H9 (cell line): ENCODE results near the gene ADARB2. TPM values are rescaled to one million over a fixed set of nuclear protein-coding genes. Genes with fewer than 3 reads are reported as not detected.
A peak's percentile ranks its signal among the peaks of the same experiment; 100 is the strongest.

Experiments
- DNase-seq: peaks from one replicate; pipeline ENCODE4 v3.0.0-alpha.2; 2017
- H2AFZ ChIP-seq: one replicate; pipeline ENCODE4 v1.6.1; 2013; ENCODE audit warnings: mild to moderate bottlenecking, low read length, control low read depth, moderate library complexity
- H2AK5ac ChIP-seq: 2 replicates; pipeline ENCODE4 v1.6.1; 2013; ENCODE audit warnings: low read length, control low read depth, mixed read lengths; ENCODE audit not compliant: insufficient read length
- H2BK120ac ChIP-seq: one replicate; pipeline ENCODE4 v1.6.1; 2013; ENCODE audit warnings: low read depth, mild to moderate bottlenecking, low read length, control low read depth, inconsistent platforms; ENCODE audit not compliant: poor library complexity, severe bottlenecking
- H2BK12ac ChIP-seq: 2 replicates; pipeline ENCODE4 v1.6.1; 2013; ENCODE audit warnings: low read length, control low read depth, mixed read lengths, low read depth; ENCODE audit not compliant: insufficient read length
- H2BK15ac ChIP-seq: 2 replicates; pipeline ENCODE4 v1.6.1; 2013; ENCODE audit warnings: low read depth, low read length, control low read depth
- H2BK20ac ChIP-seq: one replicate; pipeline ENCODE4 v1.6.1; 2013; ENCODE audit warnings: low read depth, mild to moderate bottlenecking, low read length, control low read depth, inconsistent platforms; ENCODE audit not compliant: poor library complexity, severe bottlenecking
- H2BK5ac ChIP-seq: 2 replicates; pipeline ENCODE4 v1.6.1; 2013; ENCODE audit warnings: low read length, control low read depth, mixed read lengths; ENCODE audit not compliant: insufficient read length
- H3K14ac ChIP-seq: 2 replicates; pipeline ENCODE4 v1.6.1; 2013; ENCODE audit warnings: low read length, control low read depth; ENCODE audit not compliant: insufficient read depth
- H3K18ac ChIP-seq: 2 replicates; pipeline ENCODE4 v1.6.1; 2013; ENCODE audit warnings: low read depth, mild to moderate bottlenecking, mixed read lengths, low read length, control low read depth; ENCODE audit not compliant: insufficient read length
- H3K23ac ChIP-seq: 2 replicates; pipeline ENCODE4 v1.6.1; 2013; ENCODE audit warnings: low read length, control low read depth, mixed read lengths, low read depth; ENCODE audit not compliant: insufficient read length
- H3K23me2 ChIP-seq: 2 replicates; pipeline ENCODE4 v1.6.1; 2013; ENCODE audit warnings: low read depth, mild to moderate bottlenecking, mixed read lengths, low read length, control low read depth; ENCODE audit not compliant: insufficient read length, poor library complexity, severe bottlenecking
- H3K27ac ChIP-seq: 2 replicates; pipeline ENCODE4 v1.5.1; 2013; ENCODE audit warnings: low read length, control low read depth, mixed read lengths, low read depth; ENCODE audit not compliant: insufficient read length
- H3K27me3 ChIP-seq: 2 replicates; pipeline ENCODE4 v1.6.1; 2013; ENCODE audit warnings: low read length, control low read depth, inconsistent platforms; ENCODE audit not compliant: insufficient read depth
- H3K4ac ChIP-seq: 2 replicates; pipeline ENCODE4 v1.6.1; 2013; ENCODE audit warnings: low read depth, mild to moderate bottlenecking, control low read depth, inconsistent platforms, low read length, moderate library complexity
- H3K4me1 ChIP-seq: 2 replicates; pipeline ENCODE4 v1.6.1; 2013; ENCODE audit warnings: low read length, control low read depth, inconsistent platforms; ENCODE audit not compliant: insufficient read depth
- H3K4me2 ChIP-seq: 2 replicates; pipeline ENCODE4 v1.6.1; 2013; ENCODE audit warnings: low read length, control low read depth, mixed read lengths; ENCODE audit not compliant: insufficient read length, insufficient read depth
- H3K56ac ChIP-seq: 2 replicates; pipeline ENCODE4 v1.6.1; 2013; ENCODE audit warnings: low read depth, mild to moderate bottlenecking, mixed read lengths, low read length, control low read depth; ENCODE audit not compliant: insufficient read length
- H3K79me1 ChIP-seq: 2 replicates; pipeline ENCODE4 v1.6.1; 2013; ENCODE audit warnings: low read depth, mild to moderate bottlenecking, moderate library complexity, low read length, control low read depth, inconsistent platforms; ENCODE audit not compliant: insufficient read depth, poor library complexity, severe bottlenecking
- H3K79me2 ChIP-seq: 2 replicates; pipeline ENCODE4 v1.6.1; 2013; ENCODE audit warnings: low read length, control low read depth, inconsistent platforms; ENCODE audit not compliant: insufficient read depth
- H3K9ac ChIP-seq: 2 replicates; pipeline ENCODE4 v1.6.1; 2013; ENCODE audit warnings: low read length, control low read depth, mixed read lengths; ENCODE audit not compliant: insufficient read length; ENCODE audit errors: extremely low read depth
- H3K9me3 ChIP-seq: one replicate; pipeline ENCODE4 v1.6.1; 2013; ENCODE audit warnings: low read depth, low read length, inconsistent platforms; ENCODE audit not compliant: control insufficient read depth
- H3T11ph ChIP-seq: one replicate; pipeline ENCODE4 v1.6.1; 2013; ENCODE audit warnings: mild to moderate bottlenecking, low read length, control low read depth, inconsistent platforms
- H4K20me1 ChIP-seq: one replicate; pipeline ENCODE4 v1.6.1; 2013; ENCODE audit not compliant: control insufficient read depth, insufficient read length, insufficient read depth
- H4K5ac ChIP-seq: 2 replicates; pipeline ENCODE4 v1.6.1; 2013; ENCODE audit warnings: low read depth, mild to moderate bottlenecking, mixed read lengths, low read length, control low read depth; ENCODE audit not compliant: insufficient read length
- H4K8ac ChIP-seq: replicated peaks from 2 replicates; pipeline ENCODE4 v1.6.1; 2013; ENCODE audit warnings: low read length, control low read depth, mixed read lengths, low read depth; ENCODE audit not compliant: insufficient read length
- H4K91ac ChIP-seq: 2 replicates; pipeline ENCODE4 v1.6.1; 2013; ENCODE audit warnings: low read depth, mild to moderate bottlenecking, moderate library complexity, mixed read lengths, low read length, control low read depth; ENCODE audit not compliant: insufficient read length
- H3K27ac Mint-ChIP-seq, 3 experiments: 2 replicates in 2 of 3; 3 replicates in 1 of 3; pipeline ENCODE4 v1.8.0; 2020 to 2021; ENCODE audit warnings: mixed read lengths in 3 of 3, mild to moderate bottlenecking in 1 of 3, moderate library complexity in 1 of 3
- H3K27me3 Mint-ChIP-seq: 2 replicates; pipeline ENCODE4 v1.8.0; 2021; ENCODE audit warnings: low read depth, mild to moderate bottlenecking, moderate library complexity, mixed read lengths
- H3K36me3 Mint-ChIP-seq, 3 experiments: 2 replicates in 2 of 3; 3 replicates in 1 of 3; pipeline ENCODE4 v1.8.0; 2020 to 2021; ENCODE audit warnings: low read depth in 3 of 3, mixed read lengths in 3 of 3; ENCODE audit not compliant: insufficient read depth in 1 of 3
- H3K4me1 Mint-ChIP-seq, 2 experiments: 2 replicates each; pipeline ENCODE4 v1.8.0; 2020; ENCODE audit warnings: mixed read lengths in 2 of 2
- H3K4me3 Mint-ChIP-seq, 2 experiments: 2 replicates in 1 of 2; 3 replicates in 1 of 2; pipeline ENCODE4 v1.8.0; 2020 to 2021; ENCODE audit warnings: mild to moderate bottlenecking in 2 of 2, mixed read lengths in 2 of 2, moderate library complexity in 1 of 2
- H3K9me3 Mint-ChIP-seq, 2 experiments: 2 replicates in 1 of 2; 3 replicates in 1 of 2; pipeline ENCODE4 v1.8.0; 2020; ENCODE audit warnings: mild to moderate bottlenecking in 2 of 2, mixed read lengths in 2 of 2, moderate library complexity in 1 of 2
- CTCF ChIP-seq: fragments of 200-600 bp; sonication (generic); conservative IDR thresholded peaks from 3 replicates; pipeline ENCODE4 v1.8.0; 2021; ENCODE audit warnings: antibody characterized with exemption, mild to moderate bottlenecking
- WGBS: extraction: QIAGEN DNeasy Blood & Tissue Kit; methylation state at CpG from one replicate; pipeline ENCODE4 v1.1.7; 2013; ENCODE audit warnings: missing lambda C conversion rate, low lambda C conversion rate, mixed read lengths; ENCODE audit not compliant: insufficient read length; ENCODE audit errors: extremely low coverage; 5-methylcytosine and 5-hydroxymethylcytosine counted together
- total RNA-seq: library from RNA; stranded (reverse); gene quantifications from 2 replicates; pipeline ENCODE4 v1.2.1, GENCODE V29; 2021

The ADARB2 gene
- total RNA-seq, 1 experiment from 2014 or later: 0.87 TPM

GRCh38 chr10:1308173-1308961, 429.0 kb downstream of the ADARB2 start:
- Histone ChIP-seq H4K20me1 (no peaks in the 10 kb centered on the region), H2BK15ac (no peak overlapping the region), H2AK5ac (no peak overlapping the region), H3K23ac (no peak overlapping the region), H4K8ac (no peak overlapping the region), H2BK20ac (peak overlapping the region; percentile 49), H3T11ph (no peak overlapping the region), H3K4me1 (peaks cover 17% of the 10 kb centered on the region), H2AFZ (no peak overlapping the region), H2BK12ac (no peak overlapping the region), H3K23me2 (peaks cover 7% of the 10 kb centered on the region), H3K4me2 (no peak overlapping the region), H3K56ac (no peak overlapping the region), H3K18ac (no peak overlapping the region), H3K4ac (no peak overlapping the region), H3K79me2 (no peaks in the 10 kb centered on the region), H3K27ac (no peak overlapping the region), H4K5ac (no peak overlapping the region), H2BK120ac (no peak overlapping the region), H3K9me3 (no peaks in the 10 kb centered on the region), H3K9ac (no peak overlapping the region), H3K14ac (no peak overlapping the region), H3K79me1 (no peaks in the 10 kb centered on the region), H3K27me3 (no peaks in the 10 kb centered on the region), H4K91ac (no peak overlapping the region), H2BK5ac (no peak overlapping the region)
- no peaks in the 10 kb centered on the region for H3K27me3 Mint-ChIP-seq
- TF ChIP-seq CTCF: no peak
- peaks cover 3 to 4% of the 10 kb centered on the region in 2 experiments; a peak in 4 of 5 replicates for H3K9me3 Mint-ChIP-seq
- no peak overlapping the region for H3K4me3 Mint-ChIP-seq
- peaks cover 0 to 5% (median 2%) of the 10 kb centered on the region in 3 experiments; a peak in 3 of 7 replicates for H3K36me3 Mint-ChIP-seq
- no CpG with 5 or more reads among the region's 4 CpGs for WGBS
- no peak for DNase-seq
- H3K4me1 Mint-ChIP-seq: peaks cover 35 to 42% of the 10 kb centered on the region in 2 experiments
- peak overlapping the region; percentile 11 to 99 (median 99); a peak in 4 of 7 replicates for H3K27ac Mint-ChIP-seq
